H9 (cell line): Measurements from ENCODE around the gene NCK1. TPM values are rescaled to one million over a fixed set of nuclear protein-coding genes. Genes with fewer than 3 reads are reported as not detected.

Source experiments
- DNase-seq: peaks from one replicate; pipeline ENCODE4 v3.0.0-alpha.2; 2017
- H2AFZ ChIP-seq: one replicate; pipeline ENCODE4 v1.6.1; 2013; ENCODE audit warnings: mild to moderate bottlenecking, low read length, control low read depth, moderate library complexity
- H2AK5ac ChIP-seq: 2 replicates; pipeline ENCODE4 v1.6.1; 2013; ENCODE audit warnings: low read length, control low read depth, mixed read lengths; ENCODE audit not compliant: insufficient read length
- H2BK120ac ChIP-seq: one replicate; pipeline ENCODE4 v1.6.1; 2013; ENCODE audit warnings: low read depth, mild to moderate bottlenecking, low read length, control low read depth, inconsistent platforms; ENCODE audit not compliant: poor library complexity, severe bottlenecking
- H2BK12ac ChIP-seq: 2 replicates; pipeline ENCODE4 v1.6.1; 2013; ENCODE audit warnings: low read length, control low read depth, mixed read lengths, low read depth; ENCODE audit not compliant: insufficient read length
- H2BK15ac ChIP-seq: 2 replicates; pipeline ENCODE4 v1.6.1; 2013; ENCODE audit warnings: low read depth, low read length, control low read depth
- H2BK20ac ChIP-seq: one replicate; pipeline ENCODE4 v1.6.1; 2013; ENCODE audit warnings: low read depth, mild to moderate bottlenecking, low read length, control low read depth, inconsistent platforms; ENCODE audit not compliant: poor library complexity, severe bottlenecking
- H2BK5ac ChIP-seq: 2 replicates; pipeline ENCODE4 v1.6.1; 2013; ENCODE audit warnings: low read length, control low read depth, mixed read lengths; ENCODE audit not compliant: insufficient read length
- H3K14ac ChIP-seq: 2 replicates; pipeline ENCODE4 v1.6.1; 2013; ENCODE audit warnings: low read length, control low read depth; ENCODE audit not compliant: insufficient read depth
- H3K18ac ChIP-seq: 2 replicates; pipeline ENCODE4 v1.6.1; 2013; ENCODE audit warnings: low read depth, mild to moderate bottlenecking, mixed read lengths, low read length, control low read depth; ENCODE audit not compliant: insufficient read length
- H3K23ac ChIP-seq: 2 replicates; pipeline ENCODE4 v1.6.1; 2013; ENCODE audit warnings: low read length, control low read depth, mixed read lengths, low read depth; ENCODE audit not compliant: insufficient read length
- H3K23me2 ChIP-seq: 2 replicates; pipeline ENCODE4 v1.6.1; 2013; ENCODE audit warnings: low read depth, mild to moderate bottlenecking, mixed read lengths, low read length, control low read depth; ENCODE audit not compliant: insufficient read length, poor library complexity, severe bottlenecking
- H3K27ac ChIP-seq: 2 replicates; pipeline ENCODE4 v1.5.1; 2013; ENCODE audit warnings: low read length, control low read depth, mixed read lengths, low read depth; ENCODE audit not compliant: insufficient read length
- H3K27me3 ChIP-seq: 2 replicates; pipeline ENCODE4 v1.6.1; 2013; ENCODE audit warnings: low read length, control low read depth, inconsistent platforms; ENCODE audit not compliant: insufficient read depth
- H3K4ac ChIP-seq: 2 replicates; pipeline ENCODE4 v1.6.1; 2013; ENCODE audit warnings: low read depth, mild to moderate bottlenecking, control low read depth, inconsistent platforms, low read length, moderate library complexity
- H3K4me1 ChIP-seq: 2 replicates; pipeline ENCODE4 v1.6.1; 2013; ENCODE audit warnings: low read length, control low read depth, inconsistent platforms; ENCODE audit not compliant: insufficient read depth
- H3K4me2 ChIP-seq: 2 replicates; pipeline ENCODE4 v1.6.1; 2013; ENCODE audit warnings: low read length, control low read depth, mixed read lengths; ENCODE audit not compliant: insufficient read length, insufficient read depth
- H3K56ac ChIP-seq: 2 replicates; pipeline ENCODE4 v1.6.1; 2013; ENCODE audit warnings: low read depth, mild to moderate bottlenecking, mixed read lengths, low read length, control low read depth; ENCODE audit not compliant: insufficient read length
- H3K79me1 ChIP-seq: 2 replicates; pipeline ENCODE4 v1.6.1; 2013; ENCODE audit warnings: low read depth, mild to moderate bottlenecking, moderate library complexity, low read length, control low read depth, inconsistent platforms; ENCODE audit not compliant: insufficient read depth, poor library complexity, severe bottlenecking
- H3K79me2 ChIP-seq: 2 replicates; pipeline ENCODE4 v1.6.1; 2013; ENCODE audit warnings: low read length, control low read depth, inconsistent platforms; ENCODE audit not compliant: insufficient read depth
- H3K9ac ChIP-seq: 2 replicates; pipeline ENCODE4 v1.6.1; 2013; ENCODE audit warnings: low read length, control low read depth, mixed read lengths; ENCODE audit not compliant: insufficient read length; ENCODE audit errors: extremely low read depth
- H3K9me3 ChIP-seq: one replicate; pipeline ENCODE4 v1.6.1; 2013; ENCODE audit warnings: low read depth, low read length, inconsistent platforms; ENCODE audit not compliant: control insufficient read depth
- H3T11ph ChIP-seq: one replicate; pipeline ENCODE4 v1.6.1; 2013; ENCODE audit warnings: mild to moderate bottlenecking, low read length, control low read depth, inconsistent platforms
- H4K20me1 ChIP-seq: one replicate; pipeline ENCODE4 v1.6.1; 2013; ENCODE audit not compliant: control insufficient read depth, insufficient read length, insufficient read depth
- H4K5ac ChIP-seq: 2 replicates; pipeline ENCODE4 v1.6.1; 2013; ENCODE audit warnings: low read depth, mild to moderate bottlenecking, mixed read lengths, low read length, control low read depth; ENCODE audit not compliant: insufficient read length
- H4K8ac ChIP-seq: replicated peaks from 2 replicates; pipeline ENCODE4 v1.6.1; 2013; ENCODE audit warnings: low read length, control low read depth, mixed read lengths, low read depth; ENCODE audit not compliant: insufficient read length
- H4K91ac ChIP-seq: 2 replicates; pipeline ENCODE4 v1.6.1; 2013; ENCODE audit warnings: low read depth, mild to moderate bottlenecking, moderate library complexity, mixed read lengths, low read length, control low read depth; ENCODE audit not compliant: insufficient read length
- H3K27ac Mint-ChIP-seq, 3 experiments: 2 replicates in 2 of 3; 3 replicates in 1 of 3; pipeline ENCODE4 v1.8.0; 2020 to 2021; ENCODE audit warnings: mixed read lengths in 3 of 3, mild to moderate bottlenecking in 1 of 3, moderate library complexity in 1 of 3
- H3K27me3 Mint-ChIP-seq: 2 replicates; pipeline ENCODE4 v1.8.0; 2021; ENCODE audit warnings: low read depth, mild to moderate bottlenecking, moderate library complexity, mixed read lengths
- H3K36me3 Mint-ChIP-seq, 3 experiments: 2 replicates in 2 of 3; 3 replicates in 1 of 3; pipeline ENCODE4 v1.8.0; 2020 to 2021; ENCODE audit warnings: low read depth in 3 of 3, mixed read lengths in 3 of 3; ENCODE audit not compliant: insufficient read depth in 1 of 3
- H3K4me1 Mint-ChIP-seq, 2 experiments: 2 replicates each; pipeline ENCODE4 v1.8.0; 2020; ENCODE audit warnings: mixed read lengths in 2 of 2
- H3K4me3 Mint-ChIP-seq, 2 experiments: 2 replicates in 1 of 2; 3 replicates in 1 of 2; pipeline ENCODE4 v1.8.0; 2020 to 2021; ENCODE audit warnings: mild to moderate bottlenecking in 2 of 2, mixed read lengths in 2 of 2, moderate library complexity in 1 of 2
- H3K9me3 Mint-ChIP-seq, 2 experiments: 2 replicates in 1 of 2; 3 replicates in 1 of 2; pipeline ENCODE4 v1.8.0; 2020; ENCODE audit warnings: mild to moderate bottlenecking in 2 of 2, mixed read lengths in 2 of 2, moderate library complexity in 1 of 2
- whole genome bisulfite sequencing: extraction: QIAGEN DNeasy Blood & Tissue Kit; methylation state at CpG from one replicate; pipeline ENCODE4 v1.1.7; 2013; ENCODE audit warnings: missing lambda C conversion rate, low lambda C conversion rate, mixed read lengths; ENCODE audit not compliant: insufficient read length; ENCODE audit errors: extremely low coverage; 5-methylcytosine and 5-hydroxymethylcytosine counted together
- total RNA-seq: library from RNA; stranded (reverse); gene quantifications from 2 replicates; pipeline ENCODE4 v1.2.1, GENCODE V29; 2021
- TF ChIP-seq, protein P1 (sequence below): fragments of 200-600 bp; sonication (generic); conservative IDR thresholded peaks from 3 replicates; pipeline ENCODE4 v1.8.0; 2021; ENCODE audit warnings: antibody characterized with exemption, mild to moderate bottlenecking

NCK1 gene
- total RNA-seq, 1 experiment from 2014 or later: 26.4 TPM

DNA sequence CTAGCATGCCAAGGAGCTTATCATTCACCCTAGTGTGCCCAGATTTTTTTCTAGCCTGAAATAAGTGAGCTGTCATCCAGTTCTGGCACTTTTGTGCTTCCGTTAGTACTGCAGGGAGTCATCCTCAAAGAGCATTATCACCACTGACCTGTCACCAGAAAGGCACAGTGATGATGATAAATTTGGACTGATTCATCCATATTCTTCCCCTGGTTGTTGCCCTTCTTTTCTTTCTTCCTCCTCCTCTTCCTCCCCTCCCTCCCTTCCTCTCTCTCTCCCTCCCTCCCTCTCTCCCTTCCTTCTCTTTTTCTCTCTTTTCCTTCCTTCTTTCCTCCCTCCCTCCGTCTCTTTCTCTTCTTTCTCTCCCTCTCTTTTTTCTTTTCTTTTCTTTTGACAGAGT is 21.8 kb upstream of the NCK1 start:
- Histone ChIP-seq H3K4me1 (peaks cover 4% of the 10 kb centered on the region; the same call in 1 of the 2 replicates), H3T11ph (no peak overlapping the region), H3K9me3 (no peaks in the 10 kb centered on the region), H3K18ac (no peak overlapping the region), H2BK5ac (no peak overlapping the region), H3K56ac (no peak overlapping the region), H2AK5ac (no peak overlapping the region), H4K8ac (no peak overlapping the region), H3K23me2 (no peaks in the 10 kb centered on the region), H3K4ac (no peak overlapping the region), H2BK12ac (no peak overlapping the region), H3K79me1 (peaks cover 3% of the 10 kb centered on the region), H3K23ac (no peak overlapping the region), H3K27ac (no peak overlapping the region), H3K14ac (no peak overlapping the region), H4K20me1 (no peaks in the 10 kb centered on the region), H2BK120ac (no peak overlapping the region), H2AFZ (no peak overlapping the region), H4K91ac (no peak overlapping the region), H3K79me2 (no peaks in the 10 kb centered on the region), H2BK15ac (no peak overlapping the region), H3K27me3 (no peaks in the 10 kb centered on the region), H3K9ac (no peak overlapping the region), H3K4me2 (no peak overlapping the region), H4K5ac (no peak overlapping the region), H2BK20ac (no peak overlapping the region)
- Mint-ChIP-seq H3K27me3 (no peaks in the 10 kb centered on the region), H3K9me3 (no peaks in the 10 kb centered on the region), H3K4me1 (peaks cover 17 to 23% of the 10 kb centered on the region in 2 experiments), H3K4me3 (no peak overlapping the region), H3K36me3 (peaks cover 16 to 31% (median 18%) of the 10 kb centered on the region in 3 experiments; a peak in 6 of 7 replicates), H3K27ac (no peak overlapping the region; a peak in 1 of 7 replicates)
- DNase-seq: no peak
- no CpG with 5 or more reads among the region's 2 CpGs for WGBS
- TF ChIP-seq, protein P1, sequence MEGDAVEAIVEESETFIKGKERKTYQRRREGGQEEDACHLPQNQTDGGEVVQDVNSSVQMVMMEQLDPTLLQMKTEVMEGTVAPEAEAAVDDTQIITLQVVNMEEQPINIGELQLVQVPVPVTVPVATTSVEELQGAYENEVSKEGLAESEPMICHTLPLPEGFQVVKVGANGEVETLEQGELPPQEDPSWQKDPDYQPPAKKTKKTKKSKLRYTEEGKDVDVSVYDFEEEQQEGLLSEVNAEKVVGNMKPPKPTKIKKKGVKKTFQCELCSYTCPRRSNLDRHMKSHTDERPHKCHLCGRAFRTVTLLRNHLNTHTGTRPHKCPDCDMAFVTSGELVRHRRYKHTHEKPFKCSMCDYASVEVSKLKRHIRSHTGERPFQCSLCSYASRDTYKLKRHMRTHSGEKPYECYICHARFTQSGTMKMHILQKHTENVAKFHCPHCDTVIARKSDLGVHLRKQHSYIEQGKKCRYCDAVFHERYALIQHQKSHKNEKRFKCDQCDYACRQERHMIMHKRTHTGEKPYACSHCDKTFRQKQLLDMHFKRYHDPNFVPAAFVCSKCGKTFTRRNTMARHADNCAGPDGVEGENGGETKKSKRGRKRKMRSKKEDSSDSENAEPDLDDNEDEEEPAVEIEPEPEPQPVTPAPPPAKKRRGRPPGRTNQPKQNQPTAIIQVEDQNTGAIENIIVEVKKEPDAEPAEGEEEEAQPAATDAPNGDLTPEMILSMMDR: no peak
